ENCODE data around the gene FEZ2. TPM values are rescaled to one million over a fixed set of nuclear protein-coding genes. Genes with fewer than 3 reads are reported as not detected.

FEZ2 gene
- total RNA-seq, 1 experiment from 2014 or later: 51.1 TPM

DNA sequence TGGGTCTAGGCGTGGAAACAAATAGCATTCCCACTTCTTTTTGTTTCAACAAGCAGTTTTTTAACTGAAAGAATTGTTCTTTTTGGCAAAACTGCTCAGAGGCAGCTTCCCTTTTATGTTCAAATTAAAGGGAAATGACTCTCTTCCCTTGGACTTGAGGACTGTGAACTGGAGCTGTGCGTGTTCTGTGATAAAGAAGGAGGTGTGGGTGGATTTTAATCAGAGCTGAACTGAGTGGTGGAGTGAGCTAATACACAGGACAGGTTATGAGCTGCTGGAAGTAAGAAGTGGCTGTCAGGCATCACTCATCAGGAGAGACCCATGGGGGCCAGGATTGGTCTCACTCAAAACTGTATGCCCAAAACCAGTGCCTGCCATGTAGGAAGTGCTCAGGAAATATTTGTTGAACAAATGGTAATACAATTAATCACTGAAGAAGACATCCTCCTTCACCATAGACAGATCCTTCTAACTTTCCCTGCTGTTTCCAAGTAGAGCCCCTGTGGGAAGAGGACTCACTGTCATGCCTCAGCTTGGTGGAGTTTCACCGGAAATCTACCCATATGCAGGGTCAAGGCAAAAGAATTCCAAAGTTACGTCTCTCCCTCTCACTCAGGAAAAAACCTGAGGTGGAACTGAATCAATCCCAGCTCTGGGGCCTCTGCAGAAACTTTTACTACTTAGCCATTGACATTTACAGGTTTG is 55.9 kb downstream of the FEZ2 start:
- ATAC-seq: no peak
- no peaks in the 10 kb centered on the region for H3K27me3 ChIP-seq (ENCODE audit: control insufficient read depth, insufficient read depth, low read length)
- CTCF ChIA-PET: no interaction called here
- H3K4me1 ChIP-seq (ENCODE audit: control insufficient read depth, insufficient read depth, low read length): peaks cover 41% of the 10 kb centered on the region
- POLR2A ChIA-PET: no interaction called here
- no peak overlapping the region for H3K4me3 ChIP-seq (ENCODE audit: low read depth in 2 of 2, low read length in 2 of 2)
- intact Hi-C loops (cut with micrococcal nuclease; ENCODE audit: unreplicated experiment): no loop called here
- TF ChIP-seq TCF7L2 (IDR thresholded peaks at IDR 0.05; ENCODE audit: low read depth, low read length): no peak
- TF ChIP-seq, protein P1, sequence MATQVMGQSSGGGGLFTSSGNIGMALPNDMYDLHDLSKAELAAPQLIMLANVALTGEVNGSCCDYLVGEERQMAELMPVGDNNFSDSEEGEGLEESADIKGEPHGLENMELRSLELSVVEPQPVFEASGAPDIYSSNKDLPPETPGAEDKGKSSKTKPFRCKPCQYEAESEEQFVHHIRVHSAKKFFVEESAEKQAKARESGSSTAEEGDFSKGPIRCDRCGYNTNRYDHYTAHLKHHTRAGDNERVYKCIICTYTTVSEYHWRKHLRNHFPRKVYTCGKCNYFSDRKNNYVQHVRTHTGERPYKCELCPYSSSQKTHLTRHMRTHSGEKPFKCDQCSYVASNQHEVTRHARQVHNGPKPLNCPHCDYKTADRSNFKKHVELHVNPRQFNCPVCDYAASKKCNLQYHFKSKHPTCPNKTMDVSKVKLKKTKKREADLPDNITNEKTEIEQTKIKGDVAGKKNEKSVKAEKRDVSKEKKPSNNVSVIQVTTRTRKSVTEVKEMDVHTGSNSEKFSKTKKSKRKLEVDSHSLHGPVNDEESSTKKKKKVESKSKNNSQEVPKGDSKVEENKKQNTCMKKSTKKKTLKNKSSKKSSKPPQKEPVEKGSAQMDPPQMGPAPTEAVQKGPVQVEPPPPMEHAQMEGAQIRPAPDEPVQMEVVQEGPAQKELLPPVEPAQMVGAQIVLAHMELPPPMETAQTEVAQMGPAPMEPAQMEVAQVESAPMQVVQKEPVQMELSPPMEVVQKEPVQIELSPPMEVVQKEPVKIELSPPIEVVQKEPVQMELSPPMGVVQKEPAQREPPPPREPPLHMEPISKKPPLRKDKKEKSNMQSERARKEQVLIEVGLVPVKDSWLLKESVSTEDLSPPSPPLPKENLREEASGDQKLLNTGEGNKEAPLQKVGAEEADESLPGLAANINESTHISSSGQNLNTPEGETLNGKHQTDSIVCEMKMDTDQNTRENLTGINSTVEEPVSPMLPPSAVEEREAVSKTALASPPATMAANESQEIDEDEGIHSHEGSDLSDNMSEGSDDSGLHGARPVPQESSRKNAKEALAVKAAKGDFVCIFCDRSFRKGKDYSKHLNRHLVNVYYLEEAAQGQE (IDR thresholded peaks at IDR 0.05; ENCODE audit: insufficient read depth in 1 of 2, low read depth in 2 of 2, low read length in 1 of 2): no peak
- TF ChIP-seq SIN3A (IDR thresholded peaks at IDR 0.05; ENCODE audit: borderline replicate concordance, insufficient read depth, low read depth, low read length): no peak
- TF ChIP-seq, protein P2, sequence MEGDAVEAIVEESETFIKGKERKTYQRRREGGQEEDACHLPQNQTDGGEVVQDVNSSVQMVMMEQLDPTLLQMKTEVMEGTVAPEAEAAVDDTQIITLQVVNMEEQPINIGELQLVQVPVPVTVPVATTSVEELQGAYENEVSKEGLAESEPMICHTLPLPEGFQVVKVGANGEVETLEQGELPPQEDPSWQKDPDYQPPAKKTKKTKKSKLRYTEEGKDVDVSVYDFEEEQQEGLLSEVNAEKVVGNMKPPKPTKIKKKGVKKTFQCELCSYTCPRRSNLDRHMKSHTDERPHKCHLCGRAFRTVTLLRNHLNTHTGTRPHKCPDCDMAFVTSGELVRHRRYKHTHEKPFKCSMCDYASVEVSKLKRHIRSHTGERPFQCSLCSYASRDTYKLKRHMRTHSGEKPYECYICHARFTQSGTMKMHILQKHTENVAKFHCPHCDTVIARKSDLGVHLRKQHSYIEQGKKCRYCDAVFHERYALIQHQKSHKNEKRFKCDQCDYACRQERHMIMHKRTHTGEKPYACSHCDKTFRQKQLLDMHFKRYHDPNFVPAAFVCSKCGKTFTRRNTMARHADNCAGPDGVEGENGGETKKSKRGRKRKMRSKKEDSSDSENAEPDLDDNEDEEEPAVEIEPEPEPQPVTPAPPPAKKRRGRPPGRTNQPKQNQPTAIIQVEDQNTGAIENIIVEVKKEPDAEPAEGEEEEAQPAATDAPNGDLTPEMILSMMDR (IDR thresholded peaks at IDR 0.05): no peak
- TF ChIP-seq POLR2AphosphoS5 (IDR thresholded peaks at IDR 0.05; ENCODE audit: low read depth, low read length): no peak; the same call in 1 of the 2 replicates
- BruUV-seq (replicated peaks): no TSS peak
- peaks cover 54% of the 10 kb centered on the region for H3K36me3 ChIP-seq (ENCODE audit: control insufficient read depth, insufficient read depth, low read length)
- peak overlapping the region; percentile 70 for H3K27ac ChIP-seq (ENCODE audit: low read length)
- in situ Hi-C loops (cut with HindIII; ENCODE audit: low pct_unique_long_range_greater_than_20kb, low sequenced_read_pairs): no loop called here
- no peak for DNase-seq (ENCODE audit: low read depth, low spot score)
- H3K9me3 ChIP-seq (ENCODE audit: control insufficient read depth, insufficient read depth, low read depth, low read length): no peaks in the 10 kb centered on the region

DNA sequence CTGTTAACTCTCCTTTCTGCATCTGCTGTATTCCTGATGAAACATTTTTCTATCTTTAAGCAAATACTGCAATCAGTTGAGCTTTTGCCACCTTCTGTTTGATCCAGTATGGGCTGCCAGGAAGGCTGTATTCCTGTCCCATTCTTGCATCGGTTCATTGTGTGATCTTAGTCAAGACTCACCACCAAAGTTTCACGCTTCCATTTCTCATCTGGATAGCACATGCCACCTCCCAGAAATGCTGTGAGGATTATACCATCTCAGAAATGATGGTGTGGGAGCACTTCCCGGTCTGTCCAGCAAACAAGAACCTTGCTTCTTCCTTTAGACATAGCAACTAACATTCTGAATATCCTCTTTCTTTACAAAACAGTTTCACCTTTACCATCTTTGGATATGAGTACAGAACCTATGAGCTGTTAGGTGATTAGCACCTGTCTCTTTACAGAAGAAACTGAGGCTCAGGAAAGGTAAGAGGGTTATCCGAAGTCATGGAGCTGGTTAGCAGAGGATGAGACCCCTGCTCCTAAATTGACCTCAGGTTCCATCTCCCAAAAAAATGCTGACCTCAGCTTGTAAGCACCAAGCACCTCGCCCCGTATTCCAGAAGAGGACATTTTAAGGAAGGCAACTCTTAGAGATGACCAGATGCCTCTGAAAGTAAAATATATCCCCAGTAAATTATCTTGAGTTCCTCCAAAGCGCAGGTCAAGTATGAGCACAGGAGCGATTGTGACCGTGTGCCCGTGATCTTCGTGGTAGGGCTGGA is 56.8 kb downstream of the FEZ2 start:
- Histone ChIP-seq H3K27me3 (ENCODE audit: control insufficient read depth, insufficient read depth, low read length) (no peaks in the 10 kb centered on the region), H3K9me3 (ENCODE audit: control insufficient read depth, insufficient read depth, low read depth, low read length) (no peaks in the 10 kb centered on the region), H3K36me3 (ENCODE audit: control insufficient read depth, insufficient read depth, low read length) (peaks cover 45% of the 10 kb centered on the region), H3K27ac (ENCODE audit: low read length) (peak overlapping the region; percentile 70), H3K4me3 (ENCODE audit: low read depth in 2 of 2, low read length in 2 of 2) (no peak overlapping the region), H3K4me1 (ENCODE audit: control insufficient read depth, insufficient read depth, low read length) (peaks cover 33% of the 10 kb centered on the region)
- intact Hi-C loops (cut with micrococcal nuclease; ENCODE audit: unreplicated experiment) (no loop called here), in situ Hi-C loops (cut with HindIII; ENCODE audit: low pct_unique_long_range_greater_than_20kb, low sequenced_read_pairs) (no loop called here)
- TF ChIP-seq, protein P2 (IDR thresholded peaks at IDR 0.05): no peak
- TF ChIP-seq POLR2AphosphoS5 (IDR thresholded peaks at IDR 0.05; ENCODE audit: low read depth, low read length): 0 out of 2 replicates have a peak, but pooled peaks have one; percentile 13
- ChIA-PET CTCF (no interaction called here), POLR2A (no interaction called here)
- no TSS peak for BruUV-seq (replicated peaks)
- no peak for DNase-seq (ENCODE audit: low read depth, low spot score)
- no peak for ATAC-seq

All from Panc1 (cell line).